HEK293T (cell line): ENCODE measurements around the gene ZNF74.
"Not testable (repeated sequence)": the region's sequence is repeated elsewhere in the genome, so short reads cannot be mapped to it uniquely, and the experiment has no call there.

Source experiments
- ARNT ChIP-seq: fragments of 450-650 bp; IDR thresholded peaks from 2 replicates; pipeline ENCODE4 v1.6.1; 2017; ENCODE audit warnings: mild to moderate bottlenecking
- BHLHE40 ChIP-seq: fragments of 450-650 bp; IDR thresholded peaks from 2 replicates; pipeline ENCODE4 v1.6.1; 2016; ENCODE audit warnings: mild to moderate bottlenecking, moderate library complexity, borderline replicate concordance
- CTBP1 ChIP-seq: fragments of 450-650 bp; IDR thresholded peaks from 2 replicates; pipeline ENCODE4 v1.6.1; 2016; ENCODE audit warnings: borderline replicate concordance
- ELF4 ChIP-seq: fragments of 450-650 bp; IDR thresholded peaks from 2 replicates; pipeline ENCODE4 v1.6.1; 2017; ENCODE audit warnings: antibody characterized with exemption
- FOXA1 ChIP-seq: fragments of 450-650 bp; IDR thresholded peaks from 2 replicates; pipeline ENCODE4 v1.6.1; 2016; ENCODE audit warnings: mild to moderate bottlenecking
- FOXK2 ChIP-seq: fragments of 450-650 bp; IDR thresholded peaks from 2 replicates; pipeline ENCODE4 v1.6.1; 2016; ENCODE audit warnings: mild to moderate bottlenecking
- HDGF ChIP-seq: fragments of 450-650 bp; IDR thresholded peaks from 2 replicates; pipeline ENCODE4 v1.6.1; 2017; ENCODE audit warnings: antibody characterized with exemption, borderline replicate concordance
- L3MBTL2 ChIP-seq: fragments of 450-650 bp; conservative IDR thresholded peaks from 2 replicates; pipeline ENCODE4 v1.6.1; 2016; ENCODE audit warnings: mild to moderate bottlenecking
- NFRKB ChIP-seq: fragments of 450-650 bp; IDR thresholded peaks from 2 replicates; pipeline ENCODE4 v1.6.1; 2016; ENCODE audit warnings: mild to moderate bottlenecking, moderate library complexity
- SP1 ChIP-seq: fragments of 450-650 bp; IDR thresholded peaks from 2 replicates; pipeline ENCODE4 v1.6.1; 2017
- SUZ12 ChIP-seq: fragments of 450-650 bp; IDR thresholded peaks from 2 replicates; pipeline ENCODE4 v1.6.1; 2016; ENCODE audit warnings: mild to moderate bottlenecking
- TARDBP ChIP-seq: fragments of 450-650 bp; IDR thresholded peaks from 2 replicates; pipeline ENCODE4 v1.6.1; 2016
- TF ChIP-seq, protein P1 (sequence below): fragments of 450-650 bp; IDR thresholded peaks from 2 replicates; pipeline ENCODE4 v1.6.1; 2016

DNA sequence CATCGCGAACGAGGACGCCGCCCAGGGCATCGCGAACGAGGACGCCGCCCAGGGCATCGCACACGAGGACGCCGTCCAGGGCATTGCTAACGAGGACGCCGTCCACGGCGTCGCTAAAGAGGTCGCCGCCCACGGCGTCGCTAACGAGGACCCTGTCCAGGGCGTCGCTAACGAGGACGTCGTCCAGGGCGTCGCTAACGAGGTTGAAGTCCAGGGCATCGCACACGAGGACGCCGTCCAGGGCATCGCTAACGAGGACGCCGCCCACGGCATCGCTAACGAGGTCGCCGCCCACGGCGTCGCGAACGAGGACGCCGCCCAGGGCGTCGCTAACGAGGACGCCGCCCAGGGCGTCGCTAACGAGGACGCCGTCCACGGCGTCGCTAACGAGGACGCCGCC, 36.0 kb upstream of the ZNF74 start:
- not testable (repeated sequence) for TF ChIP-seq ELF4, L3MBTL2, SUZ12, SP1, FOXA1, ARNT, HDGF, CTBP1, FOXK2, NFRKB, TARDBP, BHLHE40
- TF ChIP-seq, protein P1, sequence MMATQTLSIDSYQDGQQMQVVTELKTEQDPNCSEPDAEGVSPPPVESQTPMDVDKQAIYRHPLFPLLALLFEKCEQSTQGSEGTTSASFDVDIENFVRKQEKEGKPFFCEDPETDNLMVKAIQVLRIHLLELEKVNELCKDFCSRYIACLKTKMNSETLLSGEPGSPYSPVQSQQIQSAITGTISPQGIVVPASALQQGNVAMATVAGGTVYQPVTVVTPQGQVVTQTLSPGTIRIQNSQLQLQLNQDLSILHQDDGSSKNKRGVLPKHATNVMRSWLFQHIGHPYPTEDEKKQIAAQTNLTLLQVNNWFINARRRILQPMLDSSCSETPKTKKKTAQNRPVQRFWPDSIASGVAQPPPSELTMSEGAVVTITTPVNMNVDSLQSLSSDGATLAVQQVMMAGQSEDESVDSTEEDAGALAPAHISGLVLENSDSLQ: not testable (repeated sequence)
